ENCODE data around the gene SEC16B.

DNA sequence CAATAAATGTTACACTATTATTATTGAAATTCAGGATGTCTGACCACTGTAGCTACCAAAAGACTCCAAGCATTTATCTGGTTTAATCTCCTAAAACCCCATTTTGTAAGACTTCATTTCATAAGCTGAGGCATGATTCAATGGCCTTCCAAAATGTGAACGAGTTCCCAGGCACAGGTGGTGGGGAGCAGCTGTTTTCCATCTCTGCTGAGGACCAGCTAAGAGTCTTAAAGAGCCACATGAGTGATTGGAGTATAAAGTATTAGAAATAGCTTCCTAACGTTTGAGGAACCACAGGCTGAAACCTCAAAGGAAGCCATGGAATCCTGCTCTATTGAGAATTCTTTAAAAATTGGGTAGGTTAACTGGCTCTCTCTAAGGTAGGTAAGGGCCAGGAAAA, 44.9 kb downstream of the SEC16B start:
- no peak for TF ChIP-seq SNAI2 (CRISPR knock-in tag; IDR thresholded peaks at IDR 0.05)
- TF ChIP-seq GLIS3 (CRISPR knock-in tag; IDR thresholded peaks at IDR 0.05), result no peak
- TF ChIP-seq, protein P1, sequence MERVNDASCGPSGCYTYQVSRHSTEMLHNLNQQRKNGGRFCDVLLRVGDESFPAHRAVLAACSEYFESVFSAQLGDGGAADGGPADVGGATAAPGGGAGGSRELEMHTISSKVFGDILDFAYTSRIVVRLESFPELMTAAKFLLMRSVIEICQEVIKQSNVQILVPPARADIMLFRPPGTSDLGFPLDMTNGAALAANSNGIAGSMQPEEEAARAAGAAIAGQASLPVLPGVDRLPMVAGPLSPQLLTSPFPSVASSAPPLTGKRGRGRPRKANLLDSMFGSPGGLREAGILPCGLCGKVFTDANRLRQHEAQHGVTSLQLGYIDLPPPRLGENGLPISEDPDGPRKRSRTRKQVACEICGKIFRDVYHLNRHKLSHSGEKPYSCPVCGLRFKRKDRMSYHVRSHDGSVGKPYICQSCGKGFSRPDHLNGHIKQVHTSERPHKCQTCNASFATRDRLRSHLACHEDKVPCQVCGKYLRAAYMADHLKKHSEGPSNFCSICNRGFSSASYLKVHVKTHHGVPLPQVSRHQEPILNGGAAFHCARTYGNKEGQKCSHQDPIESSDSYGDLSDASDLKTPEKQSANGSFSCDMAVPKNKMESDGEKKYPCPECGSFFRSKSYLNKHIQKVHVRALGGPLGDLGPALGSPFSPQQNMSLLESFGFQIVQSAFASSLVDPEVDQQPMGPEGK (CRISPR knock-in tag; IDR thresholded peaks at IDR 0.05; ENCODE audit: borderline replicate concordance), result no peak
- no peak for TF ChIP-seq TOX (CRISPR knock-in tag; IDR thresholded peaks at IDR 0.05; ENCODE audit: borderline replicate concordance)
- no peak for TF ChIP-seq ARNTL (CRISPR knock-in tag; IDR thresholded peaks at IDR 0.05; ENCODE audit: borderline replicate concordance, low read depth)
- TF ChIP-seq CSDC2 (CRISPR knock-in tag; IDR thresholded peaks at IDR 0.05), result no peak
- TF ChIP-seq ZC3H10 (CRISPR knock-in tag; IDR thresholded peaks at IDR 0.05), result no peak
